H1 (cell line): ENCODE data around the gene NCK2.

Experiments used
- CHD2 ChIP-seq: IDR thresholded peaks from 2 replicates; pipeline ENCODE4 v1.6.1; 2012; ENCODE audit warnings: low read length, improper control_type of control experiment
- KDM1A ChIP-seq: fragments of 200-600, 300-600 bp; sonication (generic); IDR thresholded peaks from 2 replicates; pipeline ENCODE4 v1.7.1; 2016; ENCODE audit warnings: mild to moderate bottlenecking, low read length, borderline replicate concordance

DNA sequence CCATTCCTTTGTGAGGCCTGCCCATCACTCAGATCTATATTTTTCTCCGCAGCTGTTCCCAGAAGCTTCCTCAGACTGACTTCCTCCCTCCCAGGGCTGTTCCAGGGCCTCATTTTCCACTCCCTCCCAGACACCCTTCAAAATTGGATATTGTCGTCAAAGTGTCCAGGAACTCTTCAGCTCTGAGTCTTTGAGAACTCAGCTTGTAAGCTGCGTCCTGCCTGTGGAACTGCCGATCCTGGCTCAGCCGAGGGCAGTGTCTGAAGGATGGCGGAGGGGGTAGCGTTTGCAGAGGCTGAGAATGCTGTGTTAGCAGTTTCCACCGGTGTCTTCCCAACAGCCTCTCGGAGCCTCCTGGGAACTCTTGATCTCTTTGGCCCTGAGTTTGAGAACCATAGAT is 27.1 kb downstream of the NCK2 start:
- TF ChIP-seq KDM1A, result no peak
- TF ChIP-seq CHD2, result no peak
